ENCODE data around the gene MIPEP.

MIPEP gene

DNA sequence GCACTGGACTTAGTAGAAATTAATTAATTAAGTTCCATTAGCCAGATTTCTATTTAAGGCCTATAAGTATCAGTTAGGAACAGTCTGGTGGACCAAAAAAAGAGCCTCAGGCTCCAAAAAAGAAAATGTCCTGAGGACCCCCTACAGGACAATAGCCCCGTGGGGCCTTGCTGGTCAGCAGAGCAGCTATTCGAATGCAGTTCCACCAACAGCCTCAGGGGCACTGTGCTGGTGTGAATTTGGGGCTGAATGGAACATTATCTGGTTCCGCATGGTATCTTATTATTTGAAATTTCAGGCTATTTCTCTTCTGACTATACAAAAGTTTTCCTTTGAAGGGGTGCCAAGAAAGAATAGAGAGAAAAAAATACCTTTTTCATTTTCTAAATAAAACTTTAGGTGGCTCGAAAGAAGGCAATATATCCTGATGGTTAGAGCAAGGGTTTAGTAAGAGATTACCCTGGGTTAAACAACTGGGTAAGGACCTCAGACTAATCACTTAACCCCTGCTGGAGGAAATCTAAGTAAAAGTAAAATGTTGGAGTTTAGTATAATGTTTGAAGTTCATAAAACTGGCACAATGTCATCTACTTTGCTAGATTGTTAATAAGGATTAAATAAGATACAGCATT is 147.2 kb downstream of the MIPEP start:
- DNase-seq: no peak

DNA sequence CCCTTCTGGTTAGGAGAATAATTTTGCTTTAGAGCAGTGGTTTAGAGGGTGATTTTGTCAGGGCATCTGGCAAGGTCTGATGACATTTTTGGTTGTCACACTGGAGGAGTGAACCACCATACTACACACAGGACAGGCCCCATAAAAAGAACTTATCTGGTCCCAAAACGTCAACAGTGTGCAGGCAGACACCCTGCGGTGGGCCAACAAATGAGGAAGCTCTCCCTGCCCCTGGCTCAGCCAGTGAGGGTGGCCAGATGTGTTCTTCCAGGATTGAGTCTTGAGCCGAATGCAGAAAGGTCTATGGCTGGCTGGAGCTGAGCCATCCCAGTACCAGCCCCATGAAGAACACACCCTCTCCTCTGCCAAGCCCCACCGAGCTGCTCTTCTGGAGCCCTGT is 149.2 kb downstream of the MIPEP start:
- no peak for DNase-seq

DNA sequence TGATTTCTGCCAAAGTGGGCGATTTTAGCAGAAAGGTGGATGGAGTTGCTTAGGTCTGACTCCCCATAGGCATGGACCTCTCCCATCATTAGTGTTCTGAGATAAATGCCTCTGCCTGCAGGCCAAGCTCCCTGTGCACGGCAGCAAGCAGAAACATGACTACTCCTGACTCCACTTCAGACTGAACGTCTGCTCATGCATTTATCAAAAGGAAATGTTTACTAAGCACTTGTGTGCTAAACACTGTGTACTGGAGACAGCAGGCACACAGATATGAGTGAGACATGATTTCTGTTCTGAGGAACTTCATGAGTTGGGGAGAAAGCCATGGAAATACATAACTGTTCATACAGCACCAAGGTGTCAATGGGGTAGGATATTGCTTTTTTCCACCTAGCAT is 149.6 kb downstream of the MIPEP start:
- no peak for DNase-seq

DNA sequence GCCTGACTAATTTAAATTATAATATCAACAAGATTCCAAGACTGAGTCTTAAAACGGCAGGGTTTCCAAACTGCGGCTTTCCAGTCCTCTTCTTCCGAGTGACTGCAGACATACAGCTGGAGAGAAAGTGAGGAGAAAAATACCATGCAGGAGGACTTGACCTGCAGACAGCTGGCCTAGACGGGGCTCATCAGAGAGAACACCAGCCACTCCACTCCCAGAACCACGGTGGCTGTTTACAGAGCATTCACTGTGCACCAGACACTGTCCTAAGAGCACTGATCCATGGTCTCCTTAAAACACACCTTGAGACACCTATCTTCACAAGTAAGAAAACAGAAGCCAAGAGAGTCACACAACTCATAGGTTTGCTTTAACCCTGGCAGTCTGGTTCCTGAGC is 152.7 kb downstream of the MIPEP start:
- DNase-seq: no peak

DNA sequence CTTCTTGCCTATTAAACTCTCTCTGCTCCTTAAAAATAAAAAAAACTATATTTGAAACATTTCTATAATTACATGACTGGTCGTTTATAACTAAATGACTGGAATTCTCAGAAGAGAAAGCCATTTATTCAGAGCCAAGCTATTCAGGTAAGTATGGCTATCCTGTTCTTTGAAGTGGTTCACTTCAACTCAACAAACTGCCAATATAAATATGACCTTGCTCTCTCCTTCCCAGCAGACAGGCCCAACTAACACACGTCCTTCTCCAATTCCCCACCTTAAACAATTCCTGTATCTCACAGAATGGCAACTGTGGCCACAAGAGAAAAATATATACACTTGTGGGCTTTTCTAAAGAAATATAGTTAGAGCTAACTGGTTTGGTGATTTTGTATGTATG is 153.9 kb downstream of the MIPEP start:
- DNase-seq: no peak

DNA sequence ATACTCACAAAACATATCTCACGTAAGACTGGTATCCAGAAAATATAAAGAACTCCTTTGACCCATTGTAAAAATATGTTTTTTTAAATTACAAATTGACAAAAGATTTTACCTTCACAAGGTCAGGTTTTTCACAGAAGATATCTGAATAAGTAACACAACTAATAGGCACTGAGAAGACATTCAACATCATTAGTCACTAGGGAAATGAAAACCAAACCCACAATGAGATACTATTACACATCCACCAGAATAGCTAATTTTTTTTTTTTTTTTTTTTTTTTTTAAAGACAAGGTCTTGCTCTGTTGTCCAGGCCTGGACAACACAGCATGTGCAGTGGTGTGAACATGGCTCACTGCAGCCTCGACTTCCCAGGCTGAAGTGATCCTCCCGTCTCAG is 157.5 kb downstream of the MIPEP start:
- DNase-seq: no peak

DNA sequence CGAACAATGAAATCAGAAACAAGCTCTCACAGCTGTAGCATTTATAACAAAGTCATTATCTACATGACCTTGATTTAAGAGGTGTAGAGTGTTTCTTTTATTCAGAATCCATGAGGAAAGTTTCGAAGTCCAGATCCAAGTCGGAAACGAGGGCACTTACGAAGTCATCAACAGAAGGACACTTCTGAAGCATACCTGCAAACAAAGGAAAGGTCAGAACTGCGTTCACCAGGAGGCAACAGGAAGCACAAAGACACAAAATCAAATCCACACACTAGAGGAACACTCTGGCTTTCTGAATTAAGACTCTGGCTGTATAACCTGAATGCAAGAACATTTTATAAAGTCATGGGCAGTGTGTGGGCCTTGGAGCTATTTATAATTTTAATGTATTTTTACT is 158.9 kb downstream of the MIPEP start:
- DNase-seq: no peak

DNA sequence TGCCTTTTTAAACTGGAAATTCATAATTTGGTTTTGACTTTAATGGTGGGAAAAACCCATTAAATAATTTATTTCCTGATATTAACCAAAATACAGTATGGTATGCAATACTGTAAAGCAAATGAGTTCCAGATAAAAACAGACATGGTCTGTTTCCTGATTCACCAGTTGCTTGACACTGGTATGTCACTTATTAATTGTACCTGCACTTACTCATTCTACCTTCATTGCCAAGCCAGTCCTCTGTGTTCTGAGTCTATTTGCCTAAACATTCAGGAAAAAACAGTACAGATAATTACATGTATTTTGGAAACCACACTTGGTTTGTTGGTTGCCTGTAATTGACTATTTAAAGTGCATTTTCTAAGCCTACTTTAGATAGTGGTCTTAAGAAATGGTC is 159.7 kb downstream of the MIPEP start:
- no peak for DNase-seq

DNA sequence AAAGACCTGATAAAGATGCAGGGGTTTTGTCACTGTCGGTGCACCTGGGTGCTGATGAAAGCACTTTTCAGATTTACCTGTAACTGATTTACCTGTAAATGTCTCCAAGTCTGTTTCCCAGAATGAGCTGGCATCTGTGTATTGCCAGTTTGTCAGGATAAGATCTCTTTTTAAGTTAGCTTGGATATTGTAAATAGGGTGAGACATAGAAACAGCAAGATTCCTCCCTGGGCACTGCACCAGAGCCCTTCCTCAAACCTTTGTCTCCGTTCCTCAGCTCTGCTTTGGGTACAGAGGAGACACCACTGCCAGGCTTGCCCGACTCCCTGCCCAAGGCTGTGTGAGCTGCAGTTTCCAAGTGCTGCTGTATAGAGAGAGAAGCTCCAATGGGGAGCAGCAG is 160.4 kb downstream of the MIPEP start:
- DNase-seq: no peak

DNA sequence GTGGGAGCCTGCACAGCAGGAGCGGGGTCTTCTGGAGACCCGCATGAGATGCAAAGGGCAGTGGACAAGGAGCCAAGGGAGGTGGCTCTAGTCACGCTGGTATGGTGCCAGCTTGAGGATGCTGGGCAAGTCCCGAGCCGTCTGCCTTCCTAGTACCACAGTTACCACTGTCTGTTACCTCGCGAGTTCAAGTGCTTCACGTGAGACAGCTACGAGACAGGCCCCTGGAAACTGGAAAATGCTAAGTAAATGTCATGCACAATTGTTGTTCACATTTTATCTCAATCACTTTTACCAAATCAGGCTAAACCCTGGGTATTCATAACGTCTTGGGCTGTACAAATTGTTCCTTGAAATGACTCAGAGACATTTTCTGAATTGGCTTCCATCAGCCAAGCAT is 163.3 kb downstream of the MIPEP start:
- DNase-seq: no peak

DNA sequence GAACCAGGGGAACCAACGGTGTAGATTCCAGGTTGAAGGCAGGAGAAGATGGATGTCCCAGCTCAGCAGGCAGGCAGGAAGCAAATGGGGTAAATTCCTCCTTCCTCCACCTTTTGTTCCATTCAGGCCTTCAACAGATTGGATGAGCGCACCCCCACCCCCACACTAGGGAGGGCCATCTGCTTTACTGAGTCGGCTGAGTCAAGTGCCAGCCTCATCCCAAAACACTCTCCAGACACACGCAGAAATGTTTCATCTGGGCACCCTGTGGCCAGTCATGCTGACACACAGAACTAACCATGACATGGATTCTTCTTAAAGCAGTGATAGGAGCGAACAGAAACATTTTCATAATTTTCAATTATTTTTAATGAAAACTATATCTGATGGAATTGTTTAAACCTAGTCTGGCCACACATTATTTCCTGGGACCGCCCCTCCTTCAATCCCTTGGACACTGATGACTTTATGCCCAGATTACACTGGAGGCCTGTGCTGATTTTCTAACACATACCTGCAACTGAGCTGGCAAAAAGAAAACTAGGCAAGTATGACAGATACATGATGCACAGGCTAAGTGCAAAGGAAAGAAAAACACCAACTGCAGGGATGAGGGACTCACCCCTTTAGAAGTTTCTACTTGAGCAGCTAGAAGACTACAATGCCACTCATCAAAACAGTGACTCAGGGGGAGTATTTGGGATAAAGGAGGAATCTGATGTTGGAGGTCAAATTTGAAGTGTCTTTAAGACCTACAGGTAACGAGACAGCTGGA is 164.8 kb downstream of the MIPEP start:
- DNase-seq: no peak

DNA sequence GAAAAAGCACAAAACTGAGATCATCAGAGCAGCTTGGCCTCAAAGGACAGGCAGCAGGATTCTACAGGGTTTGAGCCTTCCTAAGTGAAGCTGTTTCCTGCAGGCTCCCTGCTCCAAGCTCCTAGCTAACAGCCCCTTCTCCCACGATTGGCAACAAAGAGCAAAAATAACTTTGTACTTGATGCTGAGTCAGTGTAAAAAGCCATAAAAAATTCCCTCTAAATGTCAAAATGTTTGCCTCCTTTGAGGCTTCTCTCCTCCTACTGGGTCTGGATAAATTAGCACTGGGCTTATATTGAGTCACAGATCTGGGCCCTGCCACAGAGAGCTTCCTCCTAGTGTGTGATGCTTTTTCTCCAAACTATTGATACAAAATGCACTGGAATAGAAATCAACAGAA is 165.7 kb downstream of the MIPEP start:
- no peak for DNase-seq

DNA sequence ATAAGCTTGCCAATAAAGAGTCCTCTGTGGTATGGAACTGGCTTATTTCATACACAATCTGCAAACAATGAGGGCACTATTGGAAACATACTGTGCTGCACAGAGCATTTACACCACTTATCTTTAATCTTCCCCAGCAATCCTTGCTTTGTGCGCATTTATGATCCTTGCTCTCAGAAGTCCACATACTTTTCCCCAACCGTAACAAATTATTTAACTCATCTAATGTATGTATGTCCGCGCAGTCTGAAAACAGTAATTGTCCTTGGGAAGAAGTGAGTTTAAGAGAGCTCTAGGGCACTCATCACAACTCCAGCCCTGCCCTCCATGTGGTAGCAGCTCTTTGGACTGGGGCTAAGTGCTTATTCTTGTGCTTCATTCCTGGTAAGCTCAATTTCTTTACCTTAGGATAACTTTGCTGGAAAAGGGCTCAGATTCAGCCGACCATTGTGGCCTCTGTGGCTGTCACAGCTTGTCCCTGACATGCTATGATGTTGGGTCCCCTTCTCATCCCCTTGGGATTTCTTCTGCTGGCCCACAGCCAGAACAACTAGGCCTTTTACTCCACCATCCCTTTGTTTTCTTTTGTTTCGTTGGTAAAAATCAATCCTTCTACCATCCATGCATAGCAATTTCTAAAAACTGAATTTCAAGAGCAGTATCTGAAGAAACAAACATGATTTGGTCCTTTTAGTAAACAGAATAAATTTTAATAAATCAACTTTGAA is 166.3 kb downstream of the MIPEP start:
- DNase-seq: no peak

DNA sequence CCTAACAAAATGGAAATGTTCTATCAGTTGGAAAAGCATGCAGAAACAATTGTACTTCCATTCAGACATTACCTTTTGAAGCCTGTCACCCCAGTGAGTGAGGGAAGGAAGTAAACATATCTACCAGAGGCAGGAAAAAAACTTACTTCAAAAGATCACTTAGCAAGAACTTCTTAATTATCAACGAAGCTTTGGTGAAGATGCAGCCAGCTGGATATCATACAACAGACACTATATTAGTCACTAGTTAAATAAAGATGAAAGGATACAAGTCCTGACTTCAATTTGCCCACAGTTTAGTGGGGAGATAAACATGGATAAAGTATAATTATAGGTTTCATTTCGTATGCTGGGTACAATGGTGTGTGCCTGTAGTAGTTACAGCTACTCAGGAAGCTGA is 170.2 kb downstream of the MIPEP start:
- no peak for DNase-seq

DNA sequence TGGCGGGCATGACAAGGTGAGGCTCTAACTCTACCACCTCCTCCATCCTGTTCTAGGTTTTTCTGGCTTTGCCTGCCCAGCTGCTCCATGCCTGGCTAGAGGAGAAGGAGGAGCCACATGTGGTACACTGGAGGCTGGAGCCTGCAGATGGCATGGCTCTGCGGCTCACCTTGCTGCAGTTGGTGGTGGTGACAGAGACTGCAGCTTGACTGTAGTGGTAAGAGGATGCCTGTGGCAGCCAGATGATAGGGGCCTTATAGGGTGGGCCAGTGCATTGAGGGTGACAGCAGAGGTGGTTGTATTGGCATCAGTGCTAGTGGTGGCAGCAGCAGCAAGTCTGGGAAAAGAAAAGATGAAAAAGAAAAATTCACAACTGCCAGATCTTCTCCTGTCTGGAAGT is 172.8 kb downstream of the MIPEP start:
- no peak for DNase-seq

DNA sequence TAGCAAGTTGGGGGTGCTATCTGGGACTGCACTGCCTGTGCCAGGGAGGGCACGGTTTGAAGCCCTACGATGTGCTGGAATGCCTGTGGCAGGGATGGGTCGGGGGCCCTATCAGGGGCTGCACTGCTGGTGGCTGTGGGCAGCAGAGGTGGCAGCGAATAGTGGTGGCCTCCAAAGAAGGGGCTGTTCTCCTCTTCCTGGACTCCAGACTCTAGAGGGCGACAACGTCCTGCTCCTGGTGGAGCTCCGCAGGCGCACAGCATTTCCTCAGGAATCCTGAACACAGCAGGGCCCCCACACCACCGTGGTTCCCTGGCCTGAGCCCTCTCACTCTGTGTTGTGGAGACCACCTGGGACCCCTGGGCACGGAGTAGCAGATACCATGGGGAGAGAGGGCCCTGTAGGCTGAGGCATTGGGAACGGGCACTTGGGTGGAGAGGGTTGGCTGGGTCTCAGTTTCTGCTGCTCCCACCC is 173.4 kb downstream of the MIPEP start:
- DNase-seq: no peak

DNA sequence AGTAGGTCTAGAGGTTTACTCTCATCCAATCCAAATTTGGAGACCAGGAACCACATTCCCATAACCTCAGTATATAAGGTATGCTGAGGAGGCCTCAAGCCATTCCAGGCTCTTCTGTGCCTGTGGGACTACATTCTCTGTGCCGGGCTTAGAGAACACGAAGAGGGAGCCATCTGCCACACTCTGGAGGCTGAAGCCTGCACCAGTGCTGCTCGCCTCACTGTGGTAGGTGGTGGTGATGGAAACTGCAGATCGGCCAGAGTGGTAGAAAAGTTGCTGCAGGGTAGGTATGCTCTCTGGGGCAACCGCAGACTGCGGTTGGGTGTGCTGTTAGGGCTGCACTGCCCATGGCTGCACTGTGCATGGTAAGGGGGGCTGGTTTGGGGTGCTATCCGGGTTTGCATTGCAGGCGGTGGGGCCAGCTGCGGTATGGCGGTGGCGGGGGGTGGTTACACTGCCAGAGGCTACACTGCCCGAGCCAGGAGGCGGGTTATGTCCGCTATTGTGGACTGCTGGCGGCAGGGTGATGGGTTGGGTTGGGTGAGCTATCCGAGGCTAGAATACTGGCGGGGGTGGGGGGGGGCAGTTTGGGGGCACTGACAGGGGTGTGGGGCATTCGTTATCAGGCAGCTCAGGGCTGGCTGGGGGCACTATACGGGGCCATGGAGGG is 174.0 kb downstream of the MIPEP start:
- no peak for DNase-seq

DNA sequence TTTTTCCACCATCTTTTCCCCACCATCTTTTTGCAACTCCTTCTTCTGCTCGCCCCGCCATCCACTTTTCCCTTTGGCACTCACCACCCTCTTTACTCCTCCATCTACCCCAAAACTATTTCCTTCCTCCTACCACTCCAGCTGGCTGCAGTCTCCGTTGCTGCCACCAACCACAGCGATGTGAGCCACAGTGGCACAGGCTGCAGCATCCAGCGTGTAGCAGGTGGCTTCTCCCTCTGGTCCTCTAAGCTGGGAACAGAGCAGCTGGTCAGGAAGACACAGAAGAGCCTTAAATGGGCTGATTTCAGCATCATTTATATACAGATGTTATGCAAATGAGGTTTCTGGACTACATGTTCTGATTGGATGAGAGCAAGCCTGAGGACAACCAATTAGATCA is 174.5 kb downstream of the MIPEP start:
- no peak for DNase-seq

DNA sequence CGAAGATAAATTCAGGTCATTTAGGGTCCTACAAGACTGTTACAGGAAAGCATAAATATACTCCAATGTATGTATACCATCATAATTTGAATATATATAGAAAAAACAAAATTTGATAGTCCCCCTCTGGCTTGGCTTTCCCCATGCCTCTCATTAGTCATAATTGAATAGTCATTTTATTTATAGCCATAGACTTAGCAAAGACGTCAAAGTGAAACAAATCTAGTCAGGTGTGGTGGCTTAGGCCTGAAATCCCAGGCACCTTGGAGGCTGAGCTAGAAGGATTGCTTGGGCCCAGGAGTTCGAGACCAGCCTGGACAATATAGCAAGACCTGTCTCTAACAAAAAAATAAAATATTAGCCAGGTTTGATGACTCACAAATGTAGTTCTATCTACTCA is 177.8 kb downstream of the MIPEP start:
- DNase-seq: no peak

DNA sequence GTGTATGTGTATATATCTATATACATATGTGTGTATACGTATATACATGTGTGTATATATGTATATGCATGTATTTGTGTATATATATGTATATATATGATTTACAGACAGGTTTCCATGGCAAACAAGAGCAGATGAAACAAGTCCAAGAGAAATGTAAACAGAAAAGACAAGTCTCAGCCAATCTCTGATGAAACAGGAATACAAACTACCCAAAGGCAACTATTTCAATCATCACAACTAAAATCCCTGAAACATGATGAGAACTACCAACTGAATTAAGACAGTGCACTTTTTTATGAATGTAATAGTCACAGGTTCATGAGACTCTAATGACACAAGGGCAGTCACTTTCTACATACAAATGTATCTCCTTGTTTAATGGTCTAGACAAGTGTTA is 178.8 kb downstream of the MIPEP start:
- DNase-seq: no peak

DNA sequence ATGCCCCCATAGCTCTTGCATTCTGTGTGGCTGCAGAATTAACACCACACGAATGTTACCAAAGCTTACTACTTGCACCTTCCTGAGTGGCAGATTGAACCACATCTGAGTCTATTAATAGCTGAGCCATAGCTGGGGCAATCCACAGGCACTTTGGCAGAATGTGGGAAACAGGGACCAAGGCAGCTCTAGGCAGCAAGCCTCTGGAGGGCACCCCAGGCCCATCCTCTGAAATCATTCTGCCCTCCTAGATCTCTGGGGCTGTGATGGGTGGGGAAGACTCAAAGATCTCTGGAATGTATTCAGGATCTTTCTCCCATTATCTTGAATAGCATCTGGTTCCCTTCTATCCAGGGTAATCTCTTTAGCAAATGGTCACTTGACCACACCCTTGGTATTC is 179.7 kb downstream of the MIPEP start:
- no peak for DNase-seq

DNA sequence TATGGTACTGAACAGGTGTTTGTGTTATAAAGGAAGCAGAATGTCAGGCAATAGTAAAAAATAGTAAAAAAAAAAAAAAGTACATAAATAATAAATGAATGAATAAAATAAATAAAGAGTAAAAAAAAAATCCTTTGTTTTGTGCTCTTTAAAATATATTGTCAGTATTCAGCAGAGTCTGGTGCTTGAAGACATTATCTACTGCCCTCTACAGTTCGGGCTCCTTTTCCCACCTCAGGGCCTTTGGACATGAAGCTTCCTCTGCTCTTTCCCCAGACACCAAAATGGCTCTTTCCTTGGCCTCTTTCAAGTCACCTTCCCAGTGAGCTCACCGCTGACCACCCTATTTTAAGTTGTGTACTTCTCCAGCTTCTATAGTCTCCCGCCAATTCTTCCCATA is 181.5 kb downstream of the MIPEP start:
- no peak for DNase-seq

DNA sequence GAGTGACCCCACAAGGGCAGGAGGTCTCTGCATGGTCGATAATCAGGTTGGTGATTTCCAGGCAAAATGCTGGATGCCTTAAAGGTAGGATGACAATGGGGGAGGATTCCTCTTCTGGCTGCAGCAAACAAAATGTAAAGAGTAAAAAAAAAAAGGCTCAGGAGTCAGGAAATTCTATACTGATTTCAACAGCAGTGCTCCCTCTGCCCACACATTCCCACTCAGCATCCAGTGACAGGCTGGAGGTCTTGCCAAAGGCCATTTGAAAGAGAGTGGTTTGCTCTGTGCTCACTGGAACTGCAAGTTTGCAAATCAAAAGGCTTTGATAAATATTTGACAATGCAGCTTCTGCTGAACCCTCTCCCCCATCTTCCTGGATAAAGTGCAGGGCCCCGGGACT is 183.6 kb downstream of the MIPEP start:
- DNase-seq: no peak

All from activated naive CD4-positive, alpha-beta T cell treated with Interleukin-2 at 50 U/mL for 16 hours (primary cell).